Measurements from ENCODE around the gene ZNF668.
"Not testable (repeated sequence)": the region's sequence is repeated elsewhere in the genome, so short reads cannot be mapped to it uniquely, and the experiment has no call there.

DNA sequence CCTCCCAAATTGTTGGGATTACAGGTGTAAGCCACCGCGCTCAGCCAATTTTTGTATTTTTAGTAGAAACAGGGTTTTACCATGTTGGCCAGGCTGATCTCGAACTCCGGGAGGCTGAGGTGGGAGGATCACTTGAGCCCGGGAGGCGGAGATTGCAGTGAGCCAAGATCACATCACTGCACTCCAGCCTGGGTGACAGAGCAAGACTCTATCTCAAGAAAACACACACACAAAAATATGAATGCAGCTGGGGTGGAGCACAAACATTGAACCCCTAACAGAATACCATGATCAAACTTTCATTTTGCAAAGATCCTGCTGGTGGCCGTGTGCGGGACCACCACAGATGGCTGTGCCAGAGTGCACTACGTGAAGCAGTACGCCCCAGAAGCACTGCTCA is 56.3 kb downstream of the ZNF668 start:
- not testable (repeated sequence) for TF ChIP-seq CTCF, POLR2AphosphoS5 (IDR thresholded peaks at IDR 0.05)

Data from prostate gland (tissue), 2 donors.